Naive B cell (primary cell): Measurements from ENCODE around the gene NUBPL. TPM values are rescaled to one million over a fixed set of nuclear protein-coding genes. Genes with fewer than 3 reads are reported as not detected.

Experiments used
- polyA plus RNA-seq, 6 donors: library from polyadenylated mRNA; unstranded; fragments of 300-500 nt; fragmentation: Illumina TruSeq; gene quantifications; one replicate each; pipeline ENCODE4 v1.2.3, GENCODE V29; 2021; ENCODE audit warnings: low read depth in 6 of 6

NUBPL gene
- polyA plus RNA-seq, 6 donors from 2014 or later, result 5.9 to 9.2 (median 8.6) TPM

Other genes starting within 250 kb of the NUBPL start
- 10 to 100 TPM in 3 of 6 donors, 1 to 10 TPM in 3; 6.3 to 16.2 (median 10.1) TPM for gene HEATR5A, start 140.9 kb upstream of the NUBPL start, polyA plus RNA-seq
- 10 to 100 TPM; 12.5 to 26.0 (median 17.8) TPM for gene DTD2, start 103.9 kb upstream of the NUBPL start, polyA plus RNA-seq
- gene GPR33, start 73.4 kb upstream of the NUBPL start, polyA plus RNA-seq, result not detected